Osteoblast (primary cell): Measurements from ENCODE around the gene GORAB. TPM values are rescaled to one million over a fixed set of nuclear protein-coding genes. Genes with fewer than 3 reads are reported as not detected.

Experiments used
- DNase-seq: peaks from one replicate; pipeline ENCODE4 v3.0.0; 2011; ENCODE audit warnings: low spot score, mixed read lengths; ENCODE audit not compliant: insufficient read length; ENCODE audit errors: missing footprints
- H2AFZ ChIP-seq: 2 replicates; pipeline ENCODE4 v1.6.0; 2011; ENCODE audit warnings: mild to moderate bottlenecking, low read length
- H3K27ac ChIP-seq: 2 replicates; pipeline ENCODE4 v1.5.1; 2011; ENCODE audit warnings: mild to moderate bottlenecking, low read depth, low read length, moderate library complexity
- H3K27me3 ChIP-seq: 2 replicates; pipeline ENCODE4 v1.6.0; 2012; ENCODE audit warnings: mild to moderate bottlenecking, control low read depth, inconsistent platforms, low read length, moderate library complexity; ENCODE audit not compliant: insufficient read depth
- H3K36me3 ChIP-seq: 2 replicates; pipeline ENCODE4 v1.5.1; 2011; ENCODE audit warnings: mild to moderate bottlenecking, low read length, control low read depth, moderate library complexity; ENCODE audit not compliant: insufficient read depth
- H3K4me1 ChIP-seq: 2 replicates; pipeline ENCODE4 v1.5.1; 2011; ENCODE audit warnings: mild to moderate bottlenecking, low read length, control low read depth, moderate library complexity; ENCODE audit not compliant: insufficient read depth
- H3K4me2 ChIP-seq: 2 replicates; pipeline ENCODE4 v1.6.0; 2011; ENCODE audit warnings: mild to moderate bottlenecking, low read length; ENCODE audit not compliant: insufficient read depth
- H3K4me3 ChIP-seq: fragments of 200-600 bp; sonication (generic); 3 replicates; pipeline ENCODE4 v1.5.1; 2012; ENCODE audit warnings: mild to moderate bottlenecking, low read length, inconsistent platforms; ENCODE audit not compliant: insufficient read depth
- H3K79me2 ChIP-seq: 2 replicates; pipeline ENCODE4 v1.6.0; 2012; ENCODE audit warnings: mild to moderate bottlenecking, low read length, control low read depth, inconsistent platforms; ENCODE audit not compliant: insufficient read depth
- H3K9me3 ChIP-seq: 2 replicates; pipeline ENCODE4 v1.5.1; 2011; ENCODE audit warnings: low read depth, low read length, control low read depth
- H4K20me1 ChIP-seq: 2 replicates; pipeline ENCODE4 v1.6.0; 2012; ENCODE audit warnings: mild to moderate bottlenecking, low read length, control low read depth; ENCODE audit not compliant: insufficient read depth
- CTCF ChIP-seq: IDR thresholded peaks from 2 replicates; pipeline ENCODE4 v1.5.1; 2011; ENCODE audit warnings: mild to moderate bottlenecking, low read depth, low read length, moderate library complexity; ENCODE audit errors: extremely low read depth
- total RNA-seq: library from RNA; depleted of rRNA; stranded (reverse); fragments of >200 nt; gene quantifications from 2 replicates; pipeline ENCODE4 v1.2.3, GENCODE V29; 2012

The GORAB gene
- total RNA-seq, 1 donor: 16.3 TPM

- no peak overlapping the region for H3K4me3 ChIP-seq
- no peak for TF ChIP-seq CTCF
- DNase-seq: peak; percentile 45
- H3K27ac ChIP-seq: peak overlapping the region; percentile 78
- H3K79me2 ChIP-seq: peaks cover 16% of the 10 kb centered on the region
- peaks cover 71% of the 10 kb centered on the region for H3K36me3 ChIP-seq
- no peak overlapping the region for H3K4me2 ChIP-seq
- H3K27me3 ChIP-seq: no peaks in the 10 kb centered on the region
- H3K9me3 ChIP-seq: no peaks in the 10 kb centered on the region
- peaks cover 12% of the 10 kb centered on the region for H3K4me1 ChIP-seq
- no peak overlapping the region for H2AFZ ChIP-seq
- H4K20me1 ChIP-seq: no peaks in the 10 kb centered on the region
These were observed 13.5 kb downstream of the GORAB start for GRCh38 chr1:170545476-170545875.

DNA sequence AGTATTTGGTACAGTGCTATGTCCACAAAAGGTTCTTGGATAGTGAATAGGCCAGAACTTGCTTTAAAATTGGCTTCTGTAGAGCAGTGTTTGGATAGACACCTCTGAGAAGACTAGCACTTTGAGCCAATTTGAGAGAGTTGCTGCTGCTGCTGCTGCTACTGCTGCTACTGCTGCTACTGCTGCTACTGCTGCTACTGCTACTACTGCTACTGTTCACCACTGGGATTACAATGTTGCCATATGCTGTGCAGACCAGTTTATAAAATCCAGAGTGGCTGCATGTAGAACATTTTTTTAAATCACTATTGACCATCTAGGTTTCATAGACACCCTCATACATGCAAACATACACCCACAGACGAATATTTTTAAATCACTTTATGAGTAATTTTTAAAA is 15.3 kb downstream of the GORAB start:
- H3K27me3 ChIP-seq: no peaks in the 10 kb centered on the region
- H3K4me3 ChIP-seq: no peak overlapping the region
- no peak overlapping the region for H3K27ac ChIP-seq
- H3K4me2 ChIP-seq: no peak overlapping the region
- H3K36me3 ChIP-seq: peaks cover 76% of the 10 kb centered on the region
- no peak for TF ChIP-seq CTCF
- H2AFZ ChIP-seq: no peak overlapping the region
- no peaks in the 10 kb centered on the region for H4K20me1 ChIP-seq
- peaks cover 12% of the 10 kb centered on the region for H3K4me1 ChIP-seq
- H3K79me2 ChIP-seq: peaks cover 13% of the 10 kb centered on the region
- no peak for DNase-seq
- no peaks in the 10 kb centered on the region for H3K9me3 ChIP-seq

DNA sequence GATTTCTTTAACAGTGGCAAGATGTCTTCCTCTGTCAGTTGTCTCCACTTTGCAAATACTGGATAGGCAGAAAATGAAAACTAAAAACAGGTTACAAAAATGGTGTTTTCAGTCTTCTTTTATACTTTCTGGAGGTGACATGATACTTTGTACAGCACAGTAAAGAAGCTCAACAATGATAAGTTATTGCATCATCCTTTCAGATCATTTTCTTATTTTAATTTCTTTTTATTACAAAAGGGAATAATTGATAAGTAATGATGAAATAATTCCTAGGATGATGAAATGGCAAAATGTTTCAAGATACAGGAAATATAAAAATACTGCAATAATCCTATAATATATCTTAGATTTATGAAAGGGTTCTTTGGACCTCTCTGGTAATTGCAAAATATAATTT is 16.5 kb downstream of the GORAB start:
- TF ChIP-seq CTCF: no peak
- H3K27ac ChIP-seq: no peak overlapping the region
- H3K4me1 ChIP-seq: peaks cover 12% of the 10 kb centered on the region
- no peaks in the 10 kb centered on the region for H3K9me3 ChIP-seq
- peaks cover 76% of the 10 kb centered on the region for H3K36me3 ChIP-seq
- no peak overlapping the region for H3K4me2 ChIP-seq
- H3K27me3 ChIP-seq: no peaks in the 10 kb centered on the region
- no peaks in the 10 kb centered on the region for H4K20me1 ChIP-seq
- H3K4me3 ChIP-seq: no peak overlapping the region
- no peak overlapping the region for H2AFZ ChIP-seq
- DNase-seq: no peak
- H3K79me2 ChIP-seq: peaks cover 10% of the 10 kb centered on the region

DNA sequence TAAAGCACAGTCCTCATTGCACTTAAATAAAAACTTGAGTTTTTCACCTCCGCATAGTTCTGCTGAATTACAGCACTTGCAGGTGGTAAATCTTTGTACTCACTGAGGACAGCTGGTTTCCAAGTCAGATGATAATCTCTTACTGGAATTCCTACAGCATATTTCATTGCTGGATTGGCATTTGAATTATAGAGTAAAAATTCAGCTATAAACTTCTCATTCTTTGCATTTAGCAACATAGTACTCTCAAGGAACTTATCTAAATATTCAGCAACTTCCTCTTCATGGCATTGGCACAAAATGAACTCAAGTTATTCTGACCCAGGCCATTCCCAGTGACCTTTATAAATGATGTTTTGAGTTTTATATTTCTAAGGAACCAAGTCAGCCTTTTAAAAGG is 23.4 kb downstream of the GORAB start:
- Histone ChIP-seq H3K4me1 (peaks cover 9% of the 10 kb centered on the region), H3K27ac (no peak overlapping the region), H4K20me1 (no peaks in the 10 kb centered on the region), H3K9me3 (peaks cover 6% of the 10 kb centered on the region), H2AFZ (no peak overlapping the region), H3K79me2 (peaks cover under 1% of the 10 kb centered on the region), H3K4me3 (no peak overlapping the region), H3K27me3 (no peaks in the 10 kb centered on the region), H3K4me2 (no peak overlapping the region), H3K36me3 (peaks cover 26% of the 10 kb centered on the region)
- no peak for DNase-seq
- TF ChIP-seq CTCF: no peak
